PC-3 (cell line): ENCODE measurements around the gene ZNF134. TPM values are rescaled to one million over a fixed set of nuclear protein-coding genes. Genes with fewer than 3 reads are reported as not detected.

Experiments
- ATAC-seq: fragments of 200-7000 bp; cut with Tn5 transposase; 2 replicates; pipeline ENCODE4 v1.9.1; 2020; ENCODE audit warnings: mild to moderate bottlenecking, moderate library complexity
- BruUV-seq: library from RNA; stranded (reverse); fragments of 400-500 nt; replicated peaks from 2 replicates; lab custom pipeline; 2021; lab: Mats Ljungman, UMichigan
- CTCF ChIA-PET: fragments of 300-600 bp; sonication (Branson Sonifier 250); formaldehyde crosslinking; loops from one replicate; lab custom pipeline; 2022; ENCODE audit warnings: antibody characterized with exemption; lab: Charles Lee
- POLR2A ChIA-PET: fragments of 300-600 bp; sonication (Branson Sonifier 250); formaldehyde crosslinking; loops from one replicate; lab custom pipeline; 2022; ENCODE audit warnings: antibody characterized with exemption; ENCODE audit not compliant: unreplicated experiment; lab: Charles Lee
- DNase-seq: peaks from one replicate; pipeline ENCODE4 v3.0.0-alpha.2; 2015
- H2AFZ ChIP-seq: fragments of 300-600 bp; sonication (generic); 2 replicates; pipeline ENCODE4 v1.6.0; 2016; ENCODE audit warnings: antibody characterized with exemption, low read length
- H3F3A ChIP-seq: fragments of 300-600 bp; sonication (generic); one replicate; pipeline ENCODE4 v1.6.0; 2017; ENCODE audit warnings: antibody characterized with exemption, low read length, control low read depth, mild to moderate bottlenecking; ENCODE audit not compliant: unreplicated experiment
- H3K27ac ChIP-seq: fragments of 300-600 bp; sonication (generic); 2 replicates; pipeline ENCODE4 v1.5.1; 2016; ENCODE audit warnings: mild to moderate bottlenecking, low read length
- H3K27me3 ChIP-seq: fragments of 300-600 bp; sonication (generic); 2 replicates; pipeline ENCODE4 v1.6.1; 2016; ENCODE audit warnings: low read length, mixed read lengths
- H3K36me3 ChIP-seq: fragments of 300-600 bp; sonication (generic); 2 replicates; pipeline ENCODE4 v1.6.1; 2016; ENCODE audit warnings: low read depth, mixed run types, low read length, mixed read lengths
- H3K4me1 ChIP-seq: fragments of 300-600 bp; sonication (generic); 2 replicates; pipeline ENCODE4 v1.5.1; 2016; ENCODE audit warnings: low read length; ENCODE audit not compliant: insufficient read depth
- H3K4me2 ChIP-seq: fragments of 300-600 bp; sonication (generic); 2 replicates; pipeline ENCODE4 v1.6.0; 2016; ENCODE audit warnings: low read length
- H3K4me3 ChIP-seq: fragments of 300-600 bp; sonication (generic); 2 replicates; pipeline ENCODE4 v1.5.1; 2016; ENCODE audit warnings: mild to moderate bottlenecking, low read length, mixed read lengths
- H3K79me2 ChIP-seq: fragments of 300-600 bp; sonication (generic); 2 replicates; pipeline ENCODE4 v1.6.1; 2017; ENCODE audit warnings: low read length, mixed read lengths
- H3K9ac ChIP-seq: fragments of 300-600 bp; sonication (generic); 2 replicates; pipeline ENCODE4 v1.6.0; 2016; ENCODE audit warnings: mild to moderate bottlenecking, low read length
- H3K9me2 ChIP-seq: fragments of 300-600 bp; sonication (generic); replicated peaks from 2 replicates; pipeline ENCODE4 v1.6.1; 2016; ENCODE audit warnings: mixed run types, low read length, mixed read lengths
- H3K9me3 ChIP-seq: fragments of 300-600 bp; sonication (generic); 2 replicates; pipeline ENCODE4 v1.6.1; 2016; ENCODE audit warnings: low read length, mixed read lengths
- H4K20me1 ChIP-seq: fragments of 300-600 bp; sonication (generic); 2 replicates; pipeline ENCODE4 v1.6.1; 2016; ENCODE audit warnings: low read length, mixed read lengths
- CTCF ChIP-seq: fragments of 300-600 bp; sonication (generic); conservative IDR thresholded peaks from 2 replicates; pipeline ENCODE4 v1.5.1; 2017; ENCODE audit warnings: antibody characterized with exemption, low read depth, mild to moderate bottlenecking, low read length
- EZH2 ChIP-seq: fragments of 300-600 bp; sonication (generic); IDR thresholded peaks from one replicate; pipeline ENCODE4 v1.6.1; 2017; ENCODE audit warnings: antibody characterized with exemption, mild to moderate bottlenecking, low read length; ENCODE audit not compliant: unreplicated experiment
- EZH2phosphoT487 ChIP-seq: fragments of 300-600 bp; sonication (generic); IDR thresholded peaks from 2 replicates; pipeline ENCODE4 v1.6.1; 2018; ENCODE audit warnings: mild to moderate bottlenecking, antibody characterized with exemption, low read length, borderline replicate concordance
- intact Hi-C: fragments of 100-400 bp; cut with micrococcal nuclease; formaldehyde crosslinking; loops from 2 replicates; pipeline ENCODE4 v1.9.0; 2023
- total RNA-seq: library from RNA; depleted of rRNA; stranded (reverse); fragments of >200 nt; gene quantifications from 2 replicates; pipeline ENCODE4 v1.2.3, GENCODE V29; 2014

ZNF134 gene
- total RNA-seq, 1 experiment from 2014 or later, result 22.3 TPM

- Histone ChIP-seq H3K9me3 (peaks cover 87% of the 10 kb centered on the region), H3K27ac (no peak overlapping the region), H3K4me2 (no peak overlapping the region), H2AFZ (no peak overlapping the region), H3K79me2 (no peaks in the 10 kb centered on the region), H3F3A (no peaks in the 10 kb centered on the region), H3K27me3 (no peaks in the 10 kb centered on the region), H4K20me1 (no peaks in the 10 kb centered on the region), H3K4me1 (no peaks in the 10 kb centered on the region), H3K4me3 (no peak overlapping the region), H3K9ac (no peak overlapping the region), H3K36me3 (peaks cover 49% of the 10 kb centered on the region), H3K9me2 (no peaks in the 10 kb centered on the region)
- ChIA-PET POLR2A (no interaction called here), CTCF (no interaction called here)
- ATAC-seq (no peak), DNase-seq (no peak)
- no TSS peak for BruUV-seq
- intact Hi-C loops, result no loop called here
- TF ChIP-seq EZH2 (no peak), EZH2phosphoT487 (no peak), CTCF (no peak)
Measured at GRCh38 chr19:57570707-57571106, 43.3 kb upstream of the ZNF134 start.

- Histone ChIP-seq H3K36me3 (peaks cover 64% of the 10 kb centered on the region), H2AFZ (no peak overlapping the region), H3K9me3 (peaks cover 79% of the 10 kb centered on the region), H4K20me1 (no peaks in the 10 kb centered on the region), H3K79me2 (peaks cover 2% of the 10 kb centered on the region), H3K27ac (no peak overlapping the region), H3K9ac (no peak overlapping the region), H3K27me3 (no peaks in the 10 kb centered on the region), H3F3A (no peaks in the 10 kb centered on the region), H3K4me2 (no peak overlapping the region), H3K9me2 (no peaks in the 10 kb centered on the region), H3K4me3 (no peak overlapping the region), H3K4me1 (no peaks in the 10 kb centered on the region)
- no peak for ATAC-seq
- CTCF ChIA-PET, result no interaction called here
- BruUV-seq, result no TSS peak
- POLR2A ChIA-PET, result no interaction called here
- TF ChIP-seq EZH2phosphoT487, result no peak
- no peak for TF ChIP-seq EZH2
- TF ChIP-seq CTCF, result no peak
- intact Hi-C loops, result no loop called here
- DNase-seq, result no peak
Measured at GRCh38 chr19:57572415-57572947, 41.6 kb upstream of the ZNF134 start.

- H2AFZ ChIP-seq, result no peak overlapping the region
- H3K9ac ChIP-seq, result no peak overlapping the region
- no peak for ATAC-seq
- no peak overlapping the region for H3K4me2 ChIP-seq
- H3K27ac ChIP-seq, result no peak overlapping the region
- DNase-seq, result no peak
- ChIA-PET CTCF (no interaction called here), POLR2A (no interaction called here)
- intact Hi-C loops, result loop anchor here (5.0 kb wide), 1 partner anchor 171 kb away; the partner anchor contains the start of gene ZNF776
- no peaks in the 10 kb centered on the region for H3F3A ChIP-seq
- BruUV-seq, result no TSS peak
- peaks cover 4% of the 10 kb centered on the region; the same call in 1 of the 2 replicates for H3K4me1 ChIP-seq
- no peak overlapping the region for H3K4me3 ChIP-seq
- peaks cover 11% of the 10 kb centered on the region for H3K79me2 ChIP-seq
- no peaks in the 10 kb centered on the region for H3K9me2 ChIP-seq
- H3K9me3 ChIP-seq, result peaks cover 65% of the 10 kb centered on the region
- no peaks in the 10 kb centered on the region for H3K27me3 ChIP-seq
- peaks cover 64% of the 10 kb centered on the region for H3K36me3 ChIP-seq
- H4K20me1 ChIP-seq, result no peaks in the 10 kb centered on the region
- TF ChIP-seq CTCF (no peak), EZH2 (no peak), EZH2phosphoT487 (no peak)
Measured at GRCh38 chr19:57576661-57577060, 37.4 kb upstream of the ZNF134 start.
